HG03045 (cell line): ENCODE results near the gene CLCNKB.
"Not testable (repeated sequence)": the region's sequence is repeated elsewhere in the genome, so short reads cannot be mapped to it uniquely, and the experiment has no call there.

ENCODE experiments used
- ATAC-seq: cut with Tn5 transposase; IDR thresholded peaks from one replicate; pipeline ENCODE4 v1.9.1; 2021; ENCODE audit warnings: mild to moderate bottlenecking, moderate library complexity; ENCODE audit not compliant: unreplicated experiment

Gene CLCNKB

DNA sequence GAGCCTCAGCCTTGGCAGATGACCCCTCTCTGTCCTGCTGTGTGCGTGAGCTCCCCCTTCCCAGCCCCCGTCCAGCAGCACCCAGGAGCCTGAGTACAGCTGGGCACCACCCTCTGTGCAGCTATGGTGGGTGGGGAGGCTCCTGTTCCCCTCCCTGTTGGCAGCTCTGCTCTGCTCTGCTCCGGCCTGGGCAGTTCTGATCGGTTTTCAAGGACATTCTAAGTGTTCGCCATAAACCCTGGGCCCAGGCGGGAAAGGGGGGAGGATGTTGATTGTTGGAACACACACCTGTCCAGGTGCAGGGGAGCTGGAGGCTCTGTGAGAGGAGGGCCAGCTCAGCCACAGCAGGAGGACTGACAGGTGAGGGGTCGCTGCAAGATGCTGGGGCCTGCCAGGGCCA is at the start of gene CLCNKB:
CLCNKB (plus strand) TSS at position 262 of the 400 bp plus-strand sequence. CDS start 711 bp downstream, outside the sequence.
- no peak for ATAC-seq

DNA sequence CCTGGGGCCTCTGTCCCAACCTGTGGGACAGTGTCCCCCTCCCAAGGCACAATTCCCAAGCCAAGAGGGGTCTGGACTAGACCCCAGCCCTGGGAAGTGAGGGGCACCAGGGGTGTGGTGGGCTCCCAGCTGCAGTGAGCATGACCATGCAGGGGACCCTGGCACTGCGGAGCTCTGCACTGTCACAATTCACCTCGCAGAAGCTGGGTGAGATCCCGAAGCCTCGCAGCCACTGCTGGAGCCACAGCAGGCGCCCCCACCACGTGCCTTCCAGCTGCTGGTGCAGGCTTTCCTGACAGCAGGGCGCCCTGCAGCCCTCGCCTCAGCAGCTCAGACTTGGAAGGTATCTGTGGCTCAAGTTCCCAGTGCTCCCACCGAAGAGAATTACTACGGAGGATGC is 49.5 kb upstream of the CLCNKB start:
- no peak for ATAC-seq

DNA sequence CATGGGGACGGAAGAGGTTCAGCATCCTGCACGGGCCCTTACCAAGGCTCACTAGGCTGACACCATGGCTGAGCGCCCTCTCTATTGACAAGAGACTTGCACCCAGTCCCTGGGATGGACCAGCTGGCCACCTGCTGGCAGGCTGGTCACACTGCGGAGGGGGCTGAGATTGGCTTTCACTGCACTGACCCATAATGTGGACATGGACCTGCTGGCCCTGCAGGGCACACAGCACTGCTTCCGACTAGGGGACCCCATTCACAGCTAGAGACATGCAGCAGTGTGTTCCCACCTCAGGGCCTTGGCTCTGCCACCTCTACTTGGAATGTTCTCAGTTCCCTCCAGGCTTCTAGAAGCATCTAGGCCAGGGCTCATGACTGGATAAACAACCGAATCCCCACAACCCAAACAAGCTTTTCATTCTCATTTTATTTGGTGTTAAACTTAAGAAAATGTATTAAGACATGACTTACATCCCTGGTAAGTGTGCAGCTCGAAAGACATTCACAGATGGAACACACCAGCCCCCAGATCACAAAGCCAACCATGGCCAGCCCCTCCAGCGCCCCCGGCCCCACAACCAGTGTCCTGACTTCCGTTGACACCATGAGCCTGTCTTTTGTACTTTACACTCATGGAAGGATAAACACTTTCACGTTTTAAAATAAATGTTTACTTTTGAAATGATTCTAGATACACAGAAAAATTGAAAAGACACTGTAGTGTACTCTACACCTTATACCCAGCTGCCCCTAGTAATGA is 48.8 kb upstream of the CLCNKB start:
- no peak for ATAC-seq

DNA sequence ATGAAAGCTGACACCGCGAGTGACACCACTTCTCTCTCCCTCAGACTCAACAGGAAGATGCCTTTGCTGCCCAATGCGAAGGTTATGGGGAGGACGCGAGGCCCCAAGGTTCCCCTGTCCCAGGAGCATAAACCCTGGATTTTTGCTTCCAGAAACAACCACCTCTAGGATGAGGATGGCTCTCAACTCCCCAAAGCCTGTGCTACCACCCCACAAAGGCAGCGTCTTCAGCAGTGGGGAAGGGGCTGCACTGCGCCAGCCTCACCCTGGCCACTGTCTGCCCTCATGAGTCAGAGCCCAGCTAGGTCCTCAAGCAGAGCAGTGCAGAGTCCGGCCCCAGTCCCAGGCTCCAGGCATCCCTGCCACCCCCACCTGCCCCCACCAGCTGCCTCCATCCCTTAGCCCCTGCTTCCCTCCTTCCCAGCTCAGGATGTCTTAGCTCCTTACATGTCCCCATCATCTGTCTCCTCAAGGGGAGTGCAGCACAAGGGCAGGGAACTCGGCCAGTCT is 46.5 kb upstream of the CLCNKB start:
- no peak for ATAC-seq

DNA sequence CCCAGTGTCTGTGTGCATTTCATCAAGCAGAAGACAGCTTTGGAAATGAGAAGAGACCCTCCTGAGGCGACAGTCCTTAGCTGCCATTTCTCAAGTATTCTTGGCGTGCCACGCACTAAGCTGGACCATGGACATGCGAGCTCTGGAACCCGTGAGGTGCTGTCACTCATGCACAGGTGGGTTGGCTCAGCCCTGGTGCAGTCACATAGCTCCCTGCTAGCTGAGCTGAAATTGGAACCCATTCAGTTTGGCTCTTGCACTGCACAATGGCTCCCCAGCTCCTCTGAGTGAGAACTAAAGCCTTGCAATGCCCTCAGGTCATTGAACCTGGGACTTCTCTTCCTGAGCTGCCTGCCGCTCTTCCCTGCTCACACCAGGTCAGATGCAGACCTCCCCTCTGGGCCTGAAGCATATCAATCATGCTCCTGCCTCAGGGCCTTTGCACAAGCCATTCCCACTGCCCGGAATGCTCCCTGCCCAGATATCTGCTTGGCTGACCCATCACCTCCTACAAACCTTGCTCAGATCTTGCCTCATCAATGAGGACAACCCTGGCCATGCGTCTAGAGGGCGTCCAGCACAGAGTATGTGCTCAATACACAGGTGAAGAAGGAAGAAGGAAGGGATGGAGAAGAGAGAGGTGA is 45.8 kb upstream of the CLCNKB start:
- ATAC-seq, result no peak

DNA sequence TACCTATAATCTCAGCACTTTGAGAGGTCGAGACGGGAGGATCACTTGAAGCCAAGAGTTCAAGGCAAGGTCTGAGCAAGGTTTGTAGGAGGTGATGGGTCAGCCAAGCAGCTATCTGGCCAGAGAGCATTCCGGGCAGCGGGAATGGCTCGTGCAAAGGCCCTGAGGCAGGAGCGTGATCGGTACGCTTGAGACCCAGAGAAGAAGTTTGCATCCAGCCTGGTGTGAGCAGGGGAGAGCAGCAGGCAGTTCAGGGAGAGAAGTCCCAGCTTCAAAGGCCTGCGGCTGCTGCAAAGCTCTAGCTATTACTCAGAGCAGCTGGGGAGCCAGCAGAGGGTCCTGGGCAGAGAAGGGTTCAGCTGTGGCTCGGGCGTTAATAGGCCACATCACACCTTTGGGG is 44.7 kb upstream of the CLCNKB start:
- ATAC-seq, result no peak

DNA sequence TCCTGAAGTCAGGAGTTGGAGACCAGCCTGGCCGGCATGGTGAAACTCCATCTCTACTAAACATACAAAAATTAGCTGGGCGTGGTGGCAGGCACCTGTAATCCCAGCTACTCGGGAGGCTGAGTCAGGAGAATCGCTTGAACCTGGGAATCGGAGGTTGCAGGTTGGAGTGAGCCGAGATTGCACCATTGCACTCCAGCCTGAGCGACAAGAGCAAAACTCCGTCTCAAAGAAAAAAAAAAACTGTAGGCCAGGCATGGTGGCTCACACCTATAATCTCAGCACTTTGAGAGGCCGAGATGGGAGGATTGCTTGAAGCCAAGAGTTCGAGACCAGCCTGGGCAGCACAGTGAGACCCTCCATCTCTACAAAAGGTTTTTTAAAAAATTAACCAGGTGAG is 42.3 kb upstream of the CLCNKB start:
- ATAC-seq, result not testable (repeated sequence)

DNA sequence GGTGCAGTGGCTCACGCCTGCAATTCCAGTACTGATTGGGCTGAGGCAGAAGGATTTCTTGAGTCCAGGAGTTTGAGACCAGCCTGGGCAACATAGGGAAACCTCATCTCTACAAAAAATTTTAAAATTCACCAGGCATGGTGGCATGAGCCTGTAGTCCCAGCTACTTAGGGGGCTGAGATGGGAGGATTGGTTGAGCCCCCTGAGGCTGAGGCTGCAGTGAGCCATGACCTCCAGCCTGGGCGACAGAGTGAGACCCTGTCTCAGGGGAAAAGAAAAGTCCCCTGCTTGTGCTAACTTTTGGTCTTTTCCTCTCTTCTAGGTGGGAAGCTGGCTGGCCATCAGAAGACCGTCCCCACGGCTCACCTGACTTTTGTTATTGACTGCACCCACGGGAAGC is 38.0 kb upstream of the CLCNKB start:
- no peak for ATAC-seq

DNA sequence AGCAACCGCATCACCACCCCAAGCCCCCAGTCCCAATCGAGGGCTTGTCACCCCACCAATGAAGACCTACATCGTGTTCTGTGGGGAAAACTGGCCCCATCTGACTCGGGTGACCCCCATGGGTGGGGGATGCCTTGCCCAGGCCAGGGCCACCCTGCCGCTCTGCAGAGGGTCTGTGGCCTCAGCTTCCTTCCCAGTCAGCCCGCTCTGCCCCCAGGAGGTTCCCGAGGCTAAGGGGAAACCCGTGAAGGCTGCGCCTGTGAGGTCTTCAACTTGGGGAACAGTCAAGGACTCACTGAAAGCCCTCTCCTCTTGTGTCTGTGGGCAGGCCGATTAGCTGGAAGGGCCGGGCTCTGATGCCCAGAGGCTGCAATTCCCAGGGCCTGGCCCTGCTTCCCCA is 37.6 kb upstream of the CLCNKB start:
- no peak for ATAC-seq

DNA sequence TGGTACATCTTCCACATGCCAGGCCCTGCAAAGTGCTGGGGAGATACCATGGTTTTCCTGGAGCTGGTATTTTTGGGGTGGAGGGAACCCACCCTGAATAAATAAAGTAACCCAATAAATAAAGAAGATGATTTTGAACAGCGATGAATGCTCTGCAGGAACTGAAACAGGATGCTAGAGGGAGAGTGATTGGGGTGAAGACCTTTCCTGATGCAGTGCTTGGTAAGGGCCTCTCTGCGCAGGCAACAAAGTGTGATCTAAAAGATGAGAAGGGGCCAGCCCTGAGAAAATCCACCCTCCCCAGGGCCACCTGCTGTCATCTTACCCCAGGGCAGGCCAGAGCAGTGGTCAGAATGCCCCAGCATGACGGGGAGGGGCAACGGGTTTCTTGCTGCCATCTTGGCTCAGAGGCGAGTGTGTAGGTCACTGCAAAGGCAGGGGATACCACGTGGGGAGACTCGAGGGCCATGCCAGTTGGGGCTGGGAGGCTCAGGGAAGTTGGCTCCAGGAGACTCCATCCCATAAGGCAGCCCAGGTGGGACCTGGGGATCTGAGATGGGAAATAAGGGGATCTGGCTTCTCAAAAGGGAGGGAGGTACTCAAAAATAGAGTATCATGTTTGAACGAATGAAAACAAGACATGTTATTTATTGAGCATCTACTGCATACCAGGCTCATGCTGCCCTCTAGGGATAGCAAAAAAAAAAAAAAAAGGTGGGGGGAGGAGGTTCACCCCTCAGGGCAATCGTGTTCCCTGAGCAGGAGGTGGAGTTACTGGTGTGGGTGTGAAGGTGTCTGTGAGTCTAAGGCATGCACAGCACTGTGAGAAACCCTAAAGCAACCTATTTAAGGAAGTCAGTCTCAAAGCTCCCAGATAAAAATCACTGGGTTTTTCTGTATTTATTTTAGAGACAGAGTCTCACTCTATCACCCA is 36.8 kb upstream of the CLCNKB start:
- ATAC-seq, result no peak

DNA sequence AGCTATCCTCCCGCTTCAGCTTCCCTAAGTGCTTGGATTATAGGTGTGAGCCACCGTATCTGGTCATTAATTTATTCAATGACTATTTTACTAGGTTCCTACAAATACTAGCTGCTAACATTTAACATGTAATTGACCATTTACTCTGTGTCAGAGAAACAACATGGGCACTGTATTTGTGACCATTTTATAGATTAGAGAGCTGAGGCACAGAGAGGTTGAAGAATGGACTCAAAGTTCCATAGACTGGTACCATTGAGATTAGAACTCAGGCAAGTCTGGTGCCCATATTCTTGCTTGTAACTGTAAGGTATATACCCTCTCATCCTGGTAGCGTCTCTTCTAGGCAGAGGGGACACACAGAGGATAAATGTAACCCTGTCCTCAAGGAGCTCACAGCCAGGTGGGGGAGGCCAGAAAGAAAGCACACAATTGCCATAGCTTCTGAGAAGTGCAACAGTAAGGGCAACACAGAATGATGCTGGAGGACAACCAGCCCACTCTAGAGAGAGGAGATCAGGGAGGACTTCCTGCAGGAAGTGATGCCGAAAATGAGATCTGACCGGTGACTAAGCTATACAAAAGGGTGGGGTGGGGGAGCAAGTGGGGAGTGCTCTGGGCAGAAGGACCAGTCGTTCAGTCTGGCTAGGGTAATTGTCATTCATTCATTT is 35.8 kb upstream of the CLCNKB start:
- ATAC-seq, result no peak

DNA sequence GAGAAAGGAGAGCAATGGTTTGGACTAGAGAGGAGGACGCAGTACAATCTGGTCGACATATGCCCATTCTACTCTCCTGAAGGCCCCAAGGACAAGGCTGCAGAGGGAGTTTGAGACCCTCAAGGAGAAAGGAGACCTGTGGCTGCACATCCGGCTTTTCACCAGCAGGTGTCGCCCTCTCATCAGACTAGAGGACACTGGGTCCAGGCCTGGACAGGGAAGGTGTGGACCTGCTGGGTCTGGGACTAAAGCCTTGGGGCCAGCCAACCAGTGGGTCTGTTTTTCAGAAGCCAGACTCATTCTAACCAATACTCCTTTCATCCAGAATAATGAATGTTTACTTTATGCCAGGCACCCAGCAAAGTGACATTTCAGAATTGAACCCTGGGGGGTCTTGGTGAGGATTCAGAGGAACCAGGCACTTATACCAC is 34.5 kb upstream of the CLCNKB start:
- ATAC-seq, result no peak

DNA sequence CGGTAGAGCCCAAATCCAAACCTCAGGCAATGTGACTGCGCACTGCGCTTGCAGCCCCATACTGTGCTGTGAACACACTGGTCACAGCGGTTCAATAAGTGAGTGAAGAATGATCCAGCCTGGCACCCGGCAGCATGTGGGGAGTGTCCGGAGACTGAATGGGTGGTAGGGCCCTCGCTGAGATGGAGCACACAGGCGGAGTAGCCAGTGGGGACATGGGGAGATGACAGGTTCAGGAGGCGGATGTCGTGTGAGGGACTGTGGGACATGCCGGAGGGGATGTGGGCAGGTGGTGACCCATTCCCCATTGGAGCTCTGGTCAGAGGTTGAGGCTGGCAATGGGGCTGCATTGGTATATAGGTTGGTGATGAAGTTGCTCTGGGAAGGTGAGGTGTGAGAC is 33.9 kb upstream of the CLCNKB start:
- no peak for ATAC-seq

DNA sequence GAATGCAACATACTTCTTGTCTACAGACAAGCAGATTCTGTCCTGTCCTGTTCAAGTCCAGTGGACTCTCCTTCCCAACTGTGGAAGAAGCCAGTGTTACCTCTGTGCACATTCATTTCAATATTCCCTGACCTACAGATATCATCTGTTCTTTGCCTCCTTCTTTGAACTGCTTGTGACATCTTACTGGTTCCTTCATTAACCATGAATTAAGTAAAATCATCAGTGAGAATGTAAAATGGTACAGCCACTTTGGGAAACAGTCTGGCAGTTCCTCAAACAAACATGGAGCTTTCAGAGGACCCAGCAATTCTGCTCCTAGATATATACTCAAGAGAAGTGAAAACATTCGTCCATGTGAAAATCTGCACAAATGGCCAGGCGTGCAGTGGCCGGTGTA is 32.7 kb upstream of the CLCNKB start:
- no peak for ATAC-seq

DNA sequence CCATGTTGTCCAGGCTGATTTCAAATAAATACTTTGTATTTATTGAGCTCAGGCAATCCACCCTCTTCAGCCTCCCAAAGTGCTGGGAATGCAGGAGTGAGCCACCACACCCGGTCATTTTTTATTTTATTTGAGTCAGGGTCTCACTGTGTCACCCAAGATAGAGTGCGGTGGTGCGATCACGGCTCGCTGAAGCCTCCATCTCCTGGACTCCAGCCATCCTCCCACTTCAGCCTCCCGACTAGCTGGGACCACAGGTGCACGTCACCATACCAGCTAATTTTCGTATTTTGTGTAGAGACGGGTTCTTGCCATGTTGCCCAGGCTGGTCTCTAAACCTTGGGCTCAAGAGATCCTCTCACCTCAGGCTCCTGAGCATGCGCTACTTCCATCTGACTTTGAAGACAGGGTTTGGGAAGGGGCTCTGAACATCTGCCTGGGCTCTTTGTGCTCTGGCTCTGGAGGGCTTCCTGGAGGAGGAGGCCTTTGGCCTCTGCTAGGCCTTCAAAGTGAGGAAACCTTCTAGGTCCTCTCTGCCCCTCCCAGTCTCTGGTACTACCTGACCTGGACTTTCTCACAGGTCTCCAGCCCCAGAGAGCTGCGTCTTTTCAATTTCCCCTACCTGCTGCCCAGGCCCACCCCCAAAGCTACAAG is 31.5 kb upstream of the CLCNKB start:
- no peak for ATAC-seq

DNA sequence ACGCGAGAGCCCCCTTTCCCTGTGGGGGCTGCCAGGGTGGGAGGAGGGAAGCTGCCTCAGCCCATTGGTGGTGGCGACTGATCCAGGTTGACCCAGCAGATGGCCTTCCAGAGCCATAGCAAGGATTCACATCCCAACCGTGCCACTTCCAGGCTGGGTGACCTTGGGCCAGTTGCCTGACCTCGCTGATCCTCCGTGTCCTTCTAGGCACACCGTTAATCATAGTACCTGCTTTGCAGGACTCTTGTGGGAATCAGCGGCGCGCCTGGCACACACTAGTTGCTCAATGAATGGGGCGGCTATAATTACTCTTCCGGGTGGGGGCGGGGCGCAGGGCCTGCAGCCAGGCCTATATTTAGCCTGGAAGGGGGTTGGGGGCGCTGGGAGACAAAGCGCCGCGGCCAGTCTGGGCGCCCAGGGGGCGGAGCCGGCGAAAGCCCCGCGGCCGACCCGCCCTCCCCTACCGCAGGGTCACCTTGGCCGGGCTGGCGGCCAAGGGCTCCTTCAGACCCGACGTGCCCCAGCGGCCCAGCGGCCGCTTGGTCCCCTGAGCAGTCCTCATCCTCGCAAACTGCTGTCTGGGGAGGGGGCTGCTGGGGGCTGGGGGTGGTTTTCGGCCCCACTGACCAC is 30.9 kb upstream of the CLCNKB start:
- no peak for ATAC-seq

DNA sequence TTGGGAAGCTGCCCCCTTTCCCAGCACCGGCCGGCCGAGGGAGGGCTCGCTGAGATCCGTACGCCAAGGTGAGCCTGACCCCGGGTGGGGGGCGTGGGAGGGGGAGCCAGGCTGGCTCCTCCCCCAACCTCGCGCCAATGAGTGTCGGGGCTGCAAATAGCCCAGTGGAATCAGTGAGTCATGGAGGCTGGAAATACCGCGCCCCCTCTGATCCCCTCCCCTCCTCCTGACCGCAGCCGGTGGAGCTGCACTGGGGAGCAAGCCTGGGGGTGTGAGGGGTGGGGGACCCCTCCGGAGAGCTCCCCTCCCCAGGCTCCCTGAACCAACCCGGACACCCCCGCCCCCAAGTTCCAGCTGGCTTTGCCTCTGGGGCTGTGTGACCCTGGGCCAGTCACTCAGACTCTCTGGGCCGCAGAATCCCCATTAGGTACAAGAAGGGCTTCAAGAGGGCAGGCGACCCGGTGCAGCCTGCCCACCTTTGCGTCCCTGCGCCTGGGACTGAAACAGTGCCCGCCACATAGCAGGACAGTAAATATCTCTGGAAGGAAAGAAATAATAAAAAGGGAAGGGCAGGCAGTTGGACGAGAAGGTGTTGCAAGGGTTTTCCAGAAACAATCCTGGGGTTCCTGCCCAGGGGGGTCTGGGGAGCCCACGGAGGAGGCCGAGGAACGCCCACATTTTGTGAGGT is 30.2 kb upstream of the CLCNKB start:
- ATAC-seq, result no peak

DNA sequence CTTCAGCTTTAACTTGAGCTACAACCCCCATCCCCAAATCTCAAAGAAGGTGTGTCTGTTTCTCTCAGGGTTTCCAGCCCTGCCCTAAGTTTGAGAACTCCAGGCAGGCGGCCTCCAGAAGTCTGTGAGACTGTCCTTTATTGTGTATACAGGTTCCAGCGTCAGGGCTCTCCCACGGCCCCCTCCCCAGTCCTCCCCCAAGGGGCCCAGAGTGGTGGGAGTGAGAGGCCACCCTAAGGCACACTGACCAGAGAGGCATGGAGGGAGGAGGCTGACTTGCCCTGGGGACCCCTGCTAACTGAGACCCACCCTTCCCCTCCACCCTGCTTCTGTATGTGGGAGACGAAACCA is 29.7 kb upstream of the CLCNKB start:
- no peak for ATAC-seq
